NCI-H524 treated with DMSO at 0.1 percent for 48 hours (cell line): ENCODE measurements around the gene RBMX.

Source experiments
- DNase-seq: peaks from one replicate; lab custom pipeline; 2025; lab: John Stamatoyannopoulos, UW

Gene RBMX

GRCh38 chrX:136835761-136836160 lies 44.8 kb downstream of the RBMX start:
- DNase-seq: peak; percentile 7

GRCh38 chrX:136829413-136829812 lies 51.1 kb downstream of the RBMX start:
- DNase-seq: no peak

- no peak for DNase-seq
These were observed 51.7 kb downstream of the RBMX start for GRCh38 chrX:136828830-136829229.

GRCh38 chrX:136827026-136827425 lies 53.5 kb downstream of the RBMX start:
- no peak for DNase-seq

GRCh38 chrX:136825771-136826170 lies 54.8 kb downstream of the RBMX start:
- DNase-seq: no peak
